Hepatocyte (in vitro differentiated cells): Measurements from ENCODE around the gene ANKRD11. TPM values are rescaled to one million over a fixed set of nuclear protein-coding genes. Genes with fewer than 3 reads are reported as not detected.

Experiments used
- DNase-seq: peaks from one replicate; pipeline ENCODE4 v3.0.0-alpha.2; 2016; ENCODE audit warnings: low spot score
- H2AFZ ChIP-seq: fragments of 200-600 bp; sonication (generic); 2 replicates; pipeline ENCODE4 v1.6.0; 2016; ENCODE audit warnings: antibody characterized with exemption, mild to moderate bottlenecking
- H3K27ac ChIP-seq: fragments of 200-600 bp; sonication (generic); 2 replicates; pipeline ENCODE4 v1.5.1; 2016; ENCODE audit warnings: mild to moderate bottlenecking
- H3K27me3 ChIP-seq: fragments of 200-600 bp; sonication (generic); 2 replicates; pipeline ENCODE4 v1.6.1; 2016
- H3K36me3 ChIP-seq: fragments of 200-600 bp; sonication (generic); replicated peaks from 2 replicates; pipeline ENCODE4 v1.5.1; 2016; ENCODE audit warnings: low read depth; ENCODE audit not compliant: insufficient read depth
- H3K4me1 ChIP-seq: fragments of 200-600 bp; sonication (generic); 2 replicates; pipeline ENCODE4 v1.5.1; 2016; ENCODE audit warnings: mild to moderate bottlenecking, moderate library complexity; ENCODE audit not compliant: insufficient read depth
- H3K4me2 ChIP-seq: fragments of 200-600 bp; sonication (generic); 2 replicates; pipeline ENCODE4 v1.6.0; 2016
- H3K4me3 ChIP-seq: fragments of 200-600 bp; sonication (generic); 2 replicates; pipeline ENCODE4 v1.5.1; 2016; ENCODE audit warnings: mild to moderate bottlenecking
- H3K79me2 ChIP-seq: fragments of 200-600 bp; sonication (generic); 2 replicates; pipeline ENCODE4 v1.6.0; 2017; ENCODE audit warnings: mild to moderate bottlenecking
- H3K9me2 ChIP-seq: fragments of 200-600 bp; sonication (generic); replicated peaks from 2 replicates; pipeline ENCODE4 v1.6.0; 2017; ENCODE audit warnings: mild to moderate bottlenecking; ENCODE audit not compliant: insufficient read depth
- H3K9me3 ChIP-seq: fragments of 200-600 bp; sonication (generic); 2 replicates; pipeline ENCODE4 v1.5.1; 2016; ENCODE audit warnings: low read depth, mild to moderate bottlenecking
- H4K20me1 ChIP-seq: fragments of 200-600 bp; sonication (generic); 2 replicates; pipeline ENCODE4 v1.6.0; 2016; ENCODE audit warnings: mild to moderate bottlenecking; ENCODE audit not compliant: insufficient read depth, poor library complexity, severe bottlenecking
- EZH2 ChIP-seq: fragments of 200-600 bp; sonication (generic); IDR thresholded peaks from 2 replicates; pipeline ENCODE4 v1.6.1; 2016; ENCODE audit warnings: antibody characterized with exemption, mild to moderate bottlenecking, borderline replicate concordance
- EZH2phosphoT487 ChIP-seq: fragments of 200-600 bp; sonication (generic); IDR thresholded peaks from one replicate; pipeline ENCODE4 v1.6.1; 2018; ENCODE audit warnings: antibody characterized with exemption, mild to moderate bottlenecking, low read depth, moderate library complexity; ENCODE audit not compliant: unreplicated experiment, severe bottlenecking
- WGBS: methylation state at CpG from one replicate; pipeline ENCODE4 v1.1.6; 2016; ENCODE audit warnings: low lambda C conversion rate; ENCODE audit errors: missing lambda C conversion rate; 5-methylcytosine and 5-hydroxymethylcytosine counted together
- polyA plus RNA-seq: library from polyadenylated mRNA; unstranded; fragments of >200 nt; fragmentation: Nextera tagmentation; extraction: Ambion mirVana; gene quantifications from 2 replicates; pipeline ENCODE4 v1.2.1, GENCODE V29; 2016
- total RNA-seq: library from RNA; depleted of rRNA; stranded (reverse); fragments of >200 nt; gene quantifications from 2 replicates; pipeline ENCODE4 v1.2.3, GENCODE V29; 2014
- TF ChIP-seq, protein P1 (sequence below): fragments of 200-600 bp; sonication (generic); IDR thresholded peaks from 2 replicates; pipeline ENCODE4 v1.5.1; 2016; ENCODE audit warnings: antibody characterized with exemption, mild to moderate bottlenecking; ENCODE audit not compliant: poor library complexity

ANKRD11 gene
- total and polyA plus RNA-seq, 2 experiments from 2014 or later = 48.7 to 130 TPM

DNA sequence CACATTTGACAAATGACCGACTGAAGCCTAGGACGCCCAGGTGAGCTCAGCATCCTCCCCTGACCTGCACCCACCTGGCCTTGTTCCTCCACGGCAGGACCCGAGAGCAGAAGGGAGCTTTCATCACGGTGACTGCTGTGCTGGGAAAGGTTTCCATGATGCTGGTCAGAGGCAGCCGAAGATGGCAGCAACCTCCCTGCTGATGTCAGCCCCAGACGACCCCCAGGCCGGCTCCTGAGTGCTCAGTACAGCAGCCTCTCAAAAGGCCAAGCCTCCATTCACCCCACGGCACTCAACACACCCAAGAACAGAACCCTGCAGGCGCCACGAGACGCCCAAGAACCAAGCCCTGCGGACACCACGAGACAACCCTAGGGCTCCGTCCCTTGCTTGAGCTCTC lies 119.8 kb downstream of the ANKRD11 start:
- Histone ChIP-seq H3K9me2 (no peaks in the 10 kb centered on the region), H3K9me3 (no peaks in the 10 kb centered on the region), H3K4me2 (no peak overlapping the region), H3K4me1 (peaks cover 12% of the 10 kb centered on the region), H3K27ac (no peak overlapping the region), H2AFZ (no peak overlapping the region), H3K4me3 (no peak overlapping the region), H3K36me3 (no peaks in the 10 kb centered on the region), H3K79me2 (peaks cover 100% of the 10 kb centered on the region), H3K27me3 (no peaks in the 10 kb centered on the region), H4K20me1 (peaks cover 100% of the 10 kb centered on the region)
- TF ChIP-seq, protein P1, sequence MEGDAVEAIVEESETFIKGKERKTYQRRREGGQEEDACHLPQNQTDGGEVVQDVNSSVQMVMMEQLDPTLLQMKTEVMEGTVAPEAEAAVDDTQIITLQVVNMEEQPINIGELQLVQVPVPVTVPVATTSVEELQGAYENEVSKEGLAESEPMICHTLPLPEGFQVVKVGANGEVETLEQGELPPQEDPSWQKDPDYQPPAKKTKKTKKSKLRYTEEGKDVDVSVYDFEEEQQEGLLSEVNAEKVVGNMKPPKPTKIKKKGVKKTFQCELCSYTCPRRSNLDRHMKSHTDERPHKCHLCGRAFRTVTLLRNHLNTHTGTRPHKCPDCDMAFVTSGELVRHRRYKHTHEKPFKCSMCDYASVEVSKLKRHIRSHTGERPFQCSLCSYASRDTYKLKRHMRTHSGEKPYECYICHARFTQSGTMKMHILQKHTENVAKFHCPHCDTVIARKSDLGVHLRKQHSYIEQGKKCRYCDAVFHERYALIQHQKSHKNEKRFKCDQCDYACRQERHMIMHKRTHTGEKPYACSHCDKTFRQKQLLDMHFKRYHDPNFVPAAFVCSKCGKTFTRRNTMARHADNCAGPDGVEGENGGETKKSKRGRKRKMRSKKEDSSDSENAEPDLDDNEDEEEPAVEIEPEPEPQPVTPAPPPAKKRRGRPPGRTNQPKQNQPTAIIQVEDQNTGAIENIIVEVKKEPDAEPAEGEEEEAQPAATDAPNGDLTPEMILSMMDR = no peak
- TF ChIP-seq EZH2 (no peak), EZH2phosphoT487 (no peak)
- 91% methylated on average over 15 of the region's 15 CpGs for WGBS
- no peak for DNase-seq

- TF ChIP-seq EZH2 = no peak
- TF ChIP-seq, protein P1 = no peak
- no peak for TF ChIP-seq EZH2phosphoT487
- peaks cover 100% of the 10 kb centered on the region for H4K20me1 ChIP-seq
- H2AFZ ChIP-seq = no peak overlapping the region
- no peaks in the 10 kb centered on the region for H3K27me3 ChIP-seq
- H3K4me1 ChIP-seq = peaks cover 16% of the 10 kb centered on the region
- no peak for DNase-seq
- no peak overlapping the region for H3K4me2 ChIP-seq
- no peaks in the 10 kb centered on the region for H3K9me2 ChIP-seq
- H3K9me3 ChIP-seq = no peaks in the 10 kb centered on the region
- no peaks in the 10 kb centered on the region for H3K36me3 ChIP-seq
- no peak overlapping the region for H3K4me3 ChIP-seq
- peak overlapping the region; percentile 19 for H3K27ac ChIP-seq
- peaks cover 100% of the 10 kb centered on the region for H3K79me2 ChIP-seq
- 70% methylated on average over 5 of the region's 5 CpGs for WGBS
These were observed 120.3 kb downstream of the ANKRD11 start for GRCh38 chr16:89370081-89370511.

DNA sequence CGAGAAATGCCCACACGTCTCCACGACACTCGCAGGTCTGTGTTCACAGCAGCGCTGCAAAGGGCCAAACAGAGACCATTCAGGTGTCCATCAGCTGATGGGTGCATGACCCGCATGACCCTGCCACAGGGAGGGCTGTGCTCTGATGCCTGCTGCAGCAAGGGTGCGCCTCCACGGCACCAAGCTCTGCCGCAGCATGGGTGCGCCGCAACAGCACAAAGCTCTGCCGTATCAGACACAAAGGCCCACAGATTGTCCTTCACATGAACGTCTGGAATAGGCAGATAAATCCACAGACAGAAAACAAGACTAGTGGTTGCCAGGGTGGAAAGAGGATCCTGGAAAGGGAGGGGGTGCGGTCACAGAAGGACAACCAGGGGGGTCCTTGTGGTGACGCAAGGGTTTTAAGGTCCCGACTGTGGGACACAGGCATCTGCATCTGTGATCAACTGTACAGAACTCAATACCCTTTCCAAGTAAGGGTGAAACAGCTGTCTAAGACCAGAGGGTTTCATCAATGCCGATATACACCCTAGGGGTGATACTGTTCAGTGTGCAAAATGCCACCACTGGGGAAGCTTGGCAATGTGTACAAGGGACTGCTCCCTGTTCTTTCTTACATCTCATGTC lies 121.0 kb downstream of the ANKRD11 start:
- no peaks in the 10 kb centered on the region for H3K36me3 ChIP-seq
- 93% methylated on average over 17 of the region's 17 CpGs for WGBS
- no peaks in the 10 kb centered on the region for H3K27me3 ChIP-seq
- no peaks in the 10 kb centered on the region for H3K9me3 ChIP-seq
- peaks cover 22% of the 10 kb centered on the region for H3K4me1 ChIP-seq
- H3K9me2 ChIP-seq = no peaks in the 10 kb centered on the region
- H3K27ac ChIP-seq = peak overlapping the region; percentile 19
- no peak overlapping the region for H3K4me3 ChIP-seq
- TF ChIP-seq EZH2phosphoT487 (no peak), EZH2 (no peak)
- TF ChIP-seq, protein P1 = no peak
- H3K4me2 ChIP-seq = no peak overlapping the region
- no peak for DNase-seq
- H4K20me1 ChIP-seq = peaks cover 100% of the 10 kb centered on the region
- H3K79me2 ChIP-seq = peaks cover 100% of the 10 kb centered on the region
- H2AFZ ChIP-seq = no peak overlapping the region
